22Rv1 (cell line): Measurements from ENCODE around the gene GAP43.

Source experiments
- H3K27ac ChIP-seq: fragments of 450-650 bp; 2 replicates; pipeline ENCODE4 v1.5.1; 2017
- CTCF ChIP-seq: fragments of 450-650 bp; IDR thresholded peaks from 2 replicates; pipeline ENCODE4 v1.5.1; 2017; ENCODE audit warnings: mild to moderate bottlenecking
- ZFX ChIP-seq: fragments of 450-650 bp; IDR thresholded peaks from 2 replicates; pipeline ENCODE4 v1.6.1; 2017; ENCODE audit warnings: antibody characterized with exemption, borderline replicate concordance

Gene GAP43

DNA sequence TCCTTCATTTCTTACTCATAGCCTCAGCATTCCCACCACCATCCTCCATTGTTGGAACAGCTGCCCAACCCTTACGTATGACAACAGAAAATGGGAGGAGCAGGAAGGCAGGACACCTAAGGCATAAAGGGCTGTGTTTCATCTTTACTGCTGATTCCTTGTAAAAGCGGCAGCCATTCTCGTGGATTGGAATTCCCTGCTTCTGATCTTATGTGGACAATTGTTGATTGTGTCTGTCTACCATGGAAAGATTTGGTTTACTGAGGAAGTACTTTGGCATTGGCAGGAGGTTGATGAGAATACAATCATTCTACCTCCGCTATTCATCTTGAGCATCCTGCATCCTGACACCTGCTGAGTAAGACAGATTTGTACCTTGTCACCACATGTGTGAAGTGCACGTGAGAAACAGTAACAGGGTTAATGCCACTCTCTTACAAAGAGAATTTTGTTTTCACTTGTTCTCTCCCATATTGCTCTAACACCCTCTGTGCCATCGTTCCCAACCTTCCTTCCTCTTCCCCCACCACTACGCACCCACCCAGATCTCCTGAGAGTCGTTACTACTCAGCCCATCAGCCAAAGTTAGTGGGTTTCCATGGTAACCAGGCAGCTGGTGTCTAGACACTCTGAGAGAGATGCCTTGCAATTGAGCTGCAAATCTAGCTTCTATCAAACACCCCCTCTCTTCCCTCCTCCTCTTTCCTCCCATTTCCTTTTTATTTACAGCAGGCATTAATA lies 75.7 kb downstream of the GAP43 start:
- TF ChIP-seq CTCF (no peak), ZFX (no peak)
- H3K27ac ChIP-seq = no peak overlapping the region

DNA sequence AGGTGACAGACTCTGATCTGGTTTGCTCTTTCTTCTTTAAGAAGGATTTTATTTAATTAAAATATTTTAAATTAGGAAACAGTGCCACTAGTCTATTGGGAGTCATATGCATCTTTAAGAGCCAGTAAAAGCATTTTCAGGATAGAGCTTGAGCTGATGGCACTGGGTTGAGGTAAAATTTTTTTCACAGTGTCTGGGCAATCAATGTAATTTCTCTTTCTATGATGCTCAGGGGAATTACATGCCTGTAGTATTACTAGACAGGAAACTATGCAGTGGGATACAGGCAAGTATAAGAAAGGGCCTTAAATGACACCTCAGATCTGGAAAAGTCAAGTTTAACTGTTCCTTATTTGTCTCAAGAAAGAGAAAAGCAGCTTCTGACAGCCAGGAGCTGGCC lies 76.4 kb downstream of the GAP43 start:
- no peak overlapping the region for H3K27ac ChIP-seq
- no peak for TF ChIP-seq ZFX

DNA sequence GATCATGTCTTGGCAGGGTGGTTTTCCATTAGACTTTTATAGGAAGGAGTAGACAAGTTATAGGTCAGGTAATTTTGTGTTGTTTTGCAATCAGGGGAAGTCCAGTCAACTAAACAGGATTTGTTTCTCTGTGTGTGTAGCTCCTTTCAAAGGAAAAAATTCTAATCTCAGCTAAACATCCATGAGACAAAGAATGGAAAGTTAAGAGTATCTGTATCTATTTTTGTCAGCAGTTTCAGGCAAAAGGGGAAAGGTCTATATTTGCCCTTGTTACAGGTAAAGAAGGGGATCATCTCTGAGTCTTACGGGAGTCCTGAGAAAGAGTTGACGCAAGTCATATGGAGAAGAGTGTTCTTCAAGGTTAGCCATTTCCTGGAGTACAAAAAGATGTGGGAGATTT lies 79.3 kb downstream of the GAP43 start:
- H3K27ac ChIP-seq = no peak overlapping the region
- TF ChIP-seq CTCF (no peak), ZFX (no peak)

DNA sequence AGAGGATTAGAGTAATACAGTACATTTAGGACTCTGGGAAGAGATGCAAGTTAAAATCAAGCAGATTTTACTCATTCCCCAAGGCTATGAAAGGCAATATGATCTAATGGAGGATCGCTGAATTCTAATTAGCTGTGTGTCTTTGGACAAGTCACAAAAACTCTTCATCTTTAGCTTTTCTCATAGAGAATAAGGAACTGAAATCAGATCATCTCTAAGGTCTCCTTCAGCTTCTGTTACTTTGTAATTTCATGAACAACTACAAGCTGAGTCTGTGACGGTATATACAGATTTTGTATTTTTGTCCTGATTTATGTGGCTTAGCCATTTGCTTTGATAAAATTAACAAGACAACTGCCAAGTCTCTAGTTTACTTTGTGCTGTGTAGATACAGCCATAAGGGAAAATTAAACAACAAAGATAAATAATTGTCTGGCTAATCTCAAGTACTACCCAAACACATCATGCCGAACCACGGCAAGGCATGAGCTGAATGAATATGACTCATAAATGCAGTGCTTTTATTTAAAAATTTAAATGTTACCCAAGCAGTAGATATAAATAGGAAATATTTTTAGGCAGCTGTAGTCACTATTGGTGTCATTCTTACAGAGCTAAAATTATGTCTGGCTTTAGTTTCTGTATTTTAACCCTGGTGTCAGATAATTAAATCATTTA lies 81.5 kb downstream of the GAP43 start:
- H3K27ac ChIP-seq = peak overlapping the region; percentile 1; the same call in 1 of the 2 replicates
- no peak for TF ChIP-seq CTCF
- TF ChIP-seq ZFX = no peak

DNA sequence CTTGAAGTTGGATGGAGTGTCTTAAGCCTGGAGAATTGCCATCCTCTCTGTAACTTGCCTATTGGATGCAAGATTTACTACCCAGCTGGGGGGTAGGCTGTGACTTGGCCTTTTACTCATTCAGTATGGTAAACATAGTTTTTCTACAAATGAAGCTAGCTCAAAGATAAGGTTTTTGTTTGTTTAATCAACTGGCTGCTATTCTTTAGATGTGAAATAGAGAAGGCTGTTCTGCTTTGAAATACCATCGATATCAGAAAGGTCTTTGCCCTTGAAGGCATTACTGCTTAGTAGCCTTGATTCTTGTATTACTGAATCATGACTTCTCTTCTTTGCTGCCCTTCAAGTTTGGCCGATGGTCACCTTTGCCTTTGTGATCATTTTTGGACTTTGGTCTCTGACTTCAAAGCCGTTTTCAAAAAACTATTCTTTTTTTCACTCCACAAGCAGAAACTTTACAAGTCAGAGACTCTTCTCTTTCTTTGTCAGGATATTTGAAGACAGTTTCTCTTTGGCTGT lies 83.1 kb downstream of the GAP43 start:
- no peak for TF ChIP-seq CTCF
- no peak for TF ChIP-seq ZFX
- no peak overlapping the region for H3K27ac ChIP-seq

DNA sequence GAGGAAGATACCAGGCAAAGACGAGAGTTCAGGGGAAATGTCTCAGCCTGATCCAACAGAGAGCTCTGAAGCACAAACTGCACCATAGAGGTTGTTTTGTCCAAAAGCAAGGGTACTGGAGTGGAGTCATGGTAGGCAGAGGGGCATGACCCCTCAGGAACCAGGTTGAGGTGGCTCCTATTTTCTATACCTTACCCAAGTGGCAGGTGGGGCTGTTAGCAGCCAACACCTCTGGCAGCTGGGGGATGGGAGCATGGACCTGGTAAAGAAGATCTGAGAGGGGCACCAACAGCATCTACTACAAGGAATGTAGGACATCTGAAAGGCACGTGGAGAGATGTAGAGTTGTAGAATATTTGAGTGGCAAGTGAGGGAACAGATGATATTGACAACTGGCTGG lies 85.2 kb downstream of the GAP43 start:
- no peak overlapping the region for H3K27ac ChIP-seq
- TF ChIP-seq ZFX (no peak), CTCF (no peak)

DNA sequence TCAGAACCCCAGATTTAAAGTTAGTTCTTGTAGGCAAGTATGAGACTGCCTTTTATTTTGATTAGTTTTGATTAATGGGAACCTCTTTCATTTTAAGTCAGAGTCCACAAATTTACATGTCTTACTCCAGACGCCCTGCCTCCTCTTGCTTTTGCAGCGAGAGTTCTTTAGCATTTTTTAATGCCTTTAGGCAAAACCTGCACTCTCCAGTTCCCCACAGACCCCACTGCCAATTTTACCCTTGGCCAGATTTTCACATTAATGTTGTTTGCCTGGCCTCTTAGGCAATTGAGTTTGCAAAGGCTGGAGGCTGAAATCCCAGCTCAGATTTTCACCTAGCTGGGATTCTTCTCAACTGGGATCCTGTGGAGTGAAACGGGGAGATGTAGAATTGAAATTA lies 85.8 kb downstream of the GAP43 start:
- no peak overlapping the region for H3K27ac ChIP-seq
- no peak for TF ChIP-seq CTCF
- no peak for TF ChIP-seq ZFX
